ENCODE data around the gene RECK. TPM values are rescaled to one million over a fixed set of nuclear protein-coding genes. Genes with fewer than 3 reads are reported as not detected.
A peak's percentile ranks its signal among the peaks of the same experiment; 100 is the strongest.

The RECK gene
- total RNA-seq, 3 donors from 2014 or later: 12.7 to 25.6 (median 17.7) TPM

DNA sequence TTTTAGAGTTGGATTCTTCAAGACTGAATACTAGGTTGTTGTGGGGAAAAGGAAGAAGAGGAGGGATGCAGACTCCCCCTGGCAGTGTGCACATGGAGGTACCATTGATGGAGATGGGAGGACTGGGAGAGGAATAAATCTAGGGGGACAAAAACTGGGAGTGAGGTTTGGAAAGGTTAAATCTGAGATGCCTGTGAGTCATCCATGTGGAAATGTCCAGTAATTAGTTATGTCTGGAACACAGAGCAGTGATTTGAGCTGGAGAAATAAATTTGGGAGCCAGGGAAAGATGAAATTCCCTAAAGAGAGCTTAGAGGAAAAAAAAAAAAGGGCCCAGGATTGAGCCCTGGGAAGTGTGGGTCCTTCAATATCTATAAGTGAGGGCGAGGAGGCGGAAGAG is 124.5 kb downstream of the RECK start:
- Histone ChIP-seq H3K4me3 (no peak overlapping the region), H3K36me3 (no peaks in the 10 kb centered on the region), H3K27ac (peak overlapping the region; percentile 57 to 84), H3K9me3 (no peaks in the 10 kb centered on the region), H3K27me3 (no peaks in the 10 kb centered on the region), H3K4me1 (no peaks in the 10 kb centered on the region)
- no peak for TF ChIP-seq POLR2AphosphoS5 (IDR thresholded peaks at IDR 0.05)
- no peak for TF ChIP-seq POLR2A (IDR thresholded peaks at IDR 0.05)
- TF ChIP-seq, protein P1, sequence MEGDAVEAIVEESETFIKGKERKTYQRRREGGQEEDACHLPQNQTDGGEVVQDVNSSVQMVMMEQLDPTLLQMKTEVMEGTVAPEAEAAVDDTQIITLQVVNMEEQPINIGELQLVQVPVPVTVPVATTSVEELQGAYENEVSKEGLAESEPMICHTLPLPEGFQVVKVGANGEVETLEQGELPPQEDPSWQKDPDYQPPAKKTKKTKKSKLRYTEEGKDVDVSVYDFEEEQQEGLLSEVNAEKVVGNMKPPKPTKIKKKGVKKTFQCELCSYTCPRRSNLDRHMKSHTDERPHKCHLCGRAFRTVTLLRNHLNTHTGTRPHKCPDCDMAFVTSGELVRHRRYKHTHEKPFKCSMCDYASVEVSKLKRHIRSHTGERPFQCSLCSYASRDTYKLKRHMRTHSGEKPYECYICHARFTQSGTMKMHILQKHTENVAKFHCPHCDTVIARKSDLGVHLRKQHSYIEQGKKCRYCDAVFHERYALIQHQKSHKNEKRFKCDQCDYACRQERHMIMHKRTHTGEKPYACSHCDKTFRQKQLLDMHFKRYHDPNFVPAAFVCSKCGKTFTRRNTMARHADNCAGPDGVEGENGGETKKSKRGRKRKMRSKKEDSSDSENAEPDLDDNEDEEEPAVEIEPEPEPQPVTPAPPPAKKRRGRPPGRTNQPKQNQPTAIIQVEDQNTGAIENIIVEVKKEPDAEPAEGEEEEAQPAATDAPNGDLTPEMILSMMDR (IDR thresholded peaks at IDR 0.05): no peak
- intact Hi-C loops (cut with DNase I; ENCODE audit: low total_unique reads): loop anchor here (10.0 kb wide), 1 partner anchor 56 kb away; no protein-coding TSS in a partner anchor
- DNase-seq (ENCODE audit: low spot score in 2 of 2): no peak

DNA sequence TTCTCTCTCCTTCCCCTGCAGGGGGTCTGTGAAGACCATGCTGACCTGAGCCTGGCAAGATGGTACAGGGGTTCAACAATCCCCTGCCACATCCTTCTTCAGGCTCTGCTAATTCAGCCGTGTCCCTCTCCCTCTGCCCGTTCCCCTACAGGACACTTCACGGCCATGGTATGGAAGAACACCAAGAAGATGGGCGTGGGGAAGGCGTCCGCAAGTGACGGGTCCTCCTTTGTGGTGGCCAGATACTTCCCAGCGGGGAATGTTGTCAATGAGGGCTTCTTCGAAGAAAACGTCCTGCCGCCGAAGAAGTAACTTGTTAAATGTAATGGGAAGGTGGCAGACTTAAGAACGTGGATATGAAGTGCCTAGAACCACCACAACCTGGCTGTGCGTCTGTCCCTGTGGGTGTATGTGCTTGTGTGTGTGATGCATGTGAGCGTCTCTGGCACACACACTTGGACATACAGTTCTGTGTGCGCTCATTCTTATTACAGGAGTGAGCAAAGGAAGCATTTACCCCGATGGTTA is 125.6 kb downstream of the RECK start:
- H3K27me3 ChIP-seq: no peaks in the 10 kb centered on the region
- DNase-seq (ENCODE audit: low spot score in 2 of 2): no peak
- no peaks in the 10 kb centered on the region for H3K4me1 ChIP-seq
- H3K27ac ChIP-seq: peak overlapping the region; percentile 57 to 84
- intact Hi-C loops (cut with DNase I; ENCODE audit: low total_unique reads): loop anchor here (10.0 kb wide), 1 partner anchor 57 kb away; no protein-coding TSS in a partner anchor
- no peaks in the 10 kb centered on the region for H3K36me3 ChIP-seq
- H3K9me3 ChIP-seq: no peaks in the 10 kb centered on the region
- TF ChIP-seq, protein P1 (IDR thresholded peaks at IDR 0.05): no peak
- no peak for TF ChIP-seq POLR2AphosphoS5 (IDR thresholded peaks at IDR 0.05)
- no peak for TF ChIP-seq POLR2A (IDR thresholded peaks at IDR 0.05)
- no peak overlapping the region for H3K4me3 ChIP-seq

DNA sequence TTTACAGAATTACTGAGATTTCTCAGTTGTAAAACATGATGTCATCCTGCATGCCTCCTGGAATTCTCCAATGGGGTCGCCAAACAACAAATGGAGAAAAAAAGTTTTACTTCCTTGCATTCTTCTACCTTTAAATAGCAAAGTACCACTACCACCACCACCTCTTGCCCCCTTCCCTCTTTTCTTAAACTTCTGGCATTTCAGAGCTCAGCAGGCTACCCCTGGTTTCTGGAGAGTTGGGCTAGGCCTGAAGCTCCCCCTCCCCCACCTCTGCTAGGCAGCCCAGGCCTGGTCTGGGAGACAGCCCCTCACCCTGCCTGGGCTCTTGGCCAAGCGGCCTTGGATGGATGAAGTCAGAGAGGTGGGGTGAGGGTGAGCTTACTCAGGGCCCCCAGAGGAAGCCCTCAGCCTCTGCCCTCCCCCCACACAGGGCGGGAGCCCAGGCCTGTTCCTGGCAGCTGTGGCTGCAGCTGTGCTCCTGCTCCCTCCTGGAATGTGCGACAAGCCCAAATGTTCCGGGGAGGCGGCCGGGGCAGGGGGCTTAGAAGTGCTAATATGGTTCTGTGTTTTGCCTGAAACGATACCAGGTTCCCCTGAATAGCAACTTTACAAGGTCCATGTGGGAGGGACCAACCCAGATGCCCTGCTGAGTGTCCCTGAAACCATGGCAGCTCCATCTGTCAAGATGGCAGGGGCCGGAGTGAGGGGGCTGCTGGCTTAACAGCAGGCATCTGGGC is 126.5 kb downstream of the RECK start:
- intact Hi-C loops (cut with DNase I; ENCODE audit: low total_unique reads): loop anchor here (10.0 kb wide), 1 partner anchor 58 kb away; no protein-coding TSS in a partner anchor
- no peaks in the 10 kb centered on the region for H3K4me1 ChIP-seq

DNA sequence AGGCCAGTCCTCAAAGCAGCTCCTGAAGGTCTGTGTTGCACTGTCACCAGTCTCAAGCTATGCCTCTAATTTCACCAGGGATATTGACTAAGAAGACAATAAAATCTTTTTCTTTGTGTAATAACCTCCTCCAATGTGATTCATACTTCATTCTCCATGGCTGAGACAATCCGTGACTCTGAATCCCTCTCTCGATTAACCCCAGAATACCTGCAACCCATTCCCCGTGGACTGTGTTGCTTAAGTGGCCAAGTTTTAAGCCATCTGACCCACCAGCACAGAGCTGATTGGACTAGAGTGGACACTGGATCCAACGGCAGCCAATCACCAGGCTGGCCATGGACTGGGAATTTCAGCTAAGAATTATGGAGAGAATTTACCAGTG is 127.1 kb downstream of the RECK start:
- no peak for DNase-seq (ENCODE audit: low spot score in 2 of 2)
- H3K9me3 ChIP-seq: no peaks in the 10 kb centered on the region
- no peaks in the 10 kb centered on the region for H3K4me1 ChIP-seq
- no peak overlapping the region for H3K4me3 ChIP-seq
- H3K27me3 ChIP-seq: no peaks in the 10 kb centered on the region
- intact Hi-C loops (cut with DNase I; ENCODE audit: low total_unique reads): loop anchor here (10.0 kb wide), 1 partner anchor 59 kb away; no protein-coding TSS in a partner anchor
- no peaks in the 10 kb centered on the region for H3K36me3 ChIP-seq
- TF ChIP-seq POLR2AphosphoS5 (IDR thresholded peaks at IDR 0.05) (no peak), POLR2A (IDR thresholded peaks at IDR 0.05) (no peak)
- TF ChIP-seq, protein P1 (IDR thresholded peaks at IDR 0.05): no peak
- H3K27ac ChIP-seq: peak overlapping the region; percentile 60 to 92

More for the DNA sequence above, 126.5 kb downstream of the RECK start:
- Histone ChIP-seq H3K4me3 (peak overlapping the region in 1 of 3 donors; percentile 8), H3K36me3 (no peaks in the 10 kb centered on the region), H3K27me3 (no peaks in the 10 kb centered on the region), H3K9me3 (no peaks in the 10 kb centered on the region), H3K27ac (peak overlapping the region; percentile 60 to 92)
- TF ChIP-seq POLR2A (IDR thresholded peaks at IDR 0.05): no peak
- TF ChIP-seq, protein P1 (IDR thresholded peaks at IDR 0.05): no peak
- TF ChIP-seq POLR2AphosphoS5 (IDR thresholded peaks at IDR 0.05): no peak
- no peak for DNase-seq (ENCODE audit: low spot score in 2 of 2)

DNA sequence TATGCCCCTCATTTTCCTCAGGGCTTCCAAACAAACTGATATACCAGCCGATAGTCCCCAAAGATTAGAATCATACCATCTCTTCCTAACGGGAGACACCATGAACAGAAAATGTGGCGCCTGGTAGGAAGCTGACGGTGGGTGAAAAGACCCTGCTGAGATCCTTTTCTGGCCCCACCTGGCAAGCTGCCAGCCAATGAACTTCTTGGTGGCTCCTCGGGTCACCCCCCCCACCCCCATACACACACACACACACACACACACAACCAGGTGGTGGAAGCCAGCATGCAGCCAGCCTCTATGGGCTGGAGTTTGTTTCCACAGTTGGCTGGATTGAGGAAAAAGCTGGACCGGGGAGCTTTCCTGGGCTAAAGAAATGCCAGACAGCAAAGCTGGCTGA is 127.7 kb downstream of the RECK start:
- intact Hi-C loops (cut with DNase I; ENCODE audit: low total_unique reads): loop anchor here (10.0 kb wide), 1 partner anchor 60 kb away; no protein-coding TSS in a partner anchor
- peak overlapping the region; percentile 60 to 92 for H3K27ac ChIP-seq
- DNase-seq (ENCODE audit: low spot score in 2 of 2): no peak
- H3K36me3 ChIP-seq: no peaks in the 10 kb centered on the region
- no peaks in the 10 kb centered on the region for H3K27me3 ChIP-seq
- no peak overlapping the region for H3K4me3 ChIP-seq
- no peaks in the 10 kb centered on the region for H3K4me1 ChIP-seq
- H3K9me3 ChIP-seq: no peaks in the 10 kb centered on the region
- TF ChIP-seq POLR2AphosphoS5 (IDR thresholded peaks at IDR 0.05) (no peak), POLR2A (IDR thresholded peaks at IDR 0.05) (no peak)
- TF ChIP-seq, protein P1 (IDR thresholded peaks at IDR 0.05): no peak

Data from breast epithelium (tissue), 4 donors.